ENCODE results near the gene PPP2R3A. TPM values are rescaled to one million over a fixed set of nuclear protein-coding genes. Genes with fewer than 3 reads are reported as not detected.

The PPP2R3A gene
- total and polyA plus RNA-seq, 2 donors (not counting 3 experiments of a cell fraction or from before 2014, with no cell fraction given) = 3.3 to 14.6 TPM

DNA sequence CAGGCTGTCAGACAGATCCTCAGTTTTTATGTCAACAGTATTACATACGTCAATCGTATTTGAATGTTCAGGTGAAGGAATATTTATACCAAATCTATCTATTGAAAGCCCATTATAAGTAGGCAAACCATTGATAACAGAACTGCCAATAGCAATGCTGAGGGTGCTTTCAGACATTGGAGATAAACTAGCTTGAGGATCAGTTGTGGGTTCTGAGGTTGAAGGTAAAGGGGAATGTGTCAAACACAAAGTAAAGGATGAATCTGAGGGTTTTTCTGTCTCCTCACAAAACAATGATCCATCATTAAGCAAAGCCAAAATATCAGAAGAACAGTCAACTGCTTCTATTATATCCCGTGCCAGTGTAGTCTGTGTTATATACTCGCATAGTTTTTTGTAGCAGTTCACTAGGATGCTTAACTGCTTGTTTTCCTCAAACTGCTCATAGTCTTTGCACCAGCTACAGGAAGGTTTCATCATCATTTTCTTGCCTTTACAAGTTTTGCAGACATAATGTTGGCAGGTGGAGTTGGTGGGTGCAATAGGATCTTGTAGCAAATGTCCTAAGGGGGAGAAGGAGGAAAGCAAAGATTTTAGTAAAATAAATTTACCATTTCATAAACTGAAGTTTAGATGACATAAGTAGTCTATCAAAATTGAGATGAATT, 186.8 kb downstream of the PPP2R3A start:
- H2AFZ ChIP-seq (ENCODE audit: low read depth, low read length) = no peak overlapping the region
- no peaks in the 10 kb centered on the region for H3K9me3 ChIP-seq (replicated peaks; ENCODE audit: control insufficient read depth, insufficient read depth, low read length)
- peaks cover 7% of the 10 kb centered on the region for H3K4me1 ChIP-seq (ENCODE audit: control insufficient read depth, extremely low read depth, insufficient read depth, low read length)
- H3K4me2 ChIP-seq (ENCODE audit: insufficient read depth, low read length) = no peak overlapping the region
- dilution Hi-C loops (cut with MboI; ENCODE audit: extremely low pct_ligation_motif_present, low sequenced_read_pairs) = no loop called here
- H3K27ac ChIP-seq (ENCODE audit: insufficient read depth, low read depth, low read length) = no peak overlapping the region
- no TSS peak for BruUV-seq (replicated peaks)
- ChIA-PET POLR2A (no interaction called here), CTCF (no interaction called here)
- peaks cover 6 to 9% of the 10 kb centered on the region in 2 experiments for H3K36me3 ChIP-seq (ENCODE audit: control insufficient read depth in 2 of 2, extremely low read depth in 1 of 2, insufficient read depth in 2 of 2, low read length in 2 of 2)
- DNase-seq (ENCODE audit: low read depth, low spot score) (no peak), FAIRE-seq (no peak)
- no peak for TF ChIP-seq EZH2 (IDR thresholded peaks at IDR 0.05; ENCODE audit: borderline replicate concordance, low read depth, low read length, severe bottlenecking)
- TF ChIP-seq GATA2 (IDR thresholded peaks at IDR 0.05; ENCODE audit: insufficient read depth, insufficient read length, low read depth, low read length) = no peak
- TF ChIP-seq JUN (IDR thresholded peaks at IDR 0.05; ENCODE audit: borderline replicate concordance, insufficient read depth, insufficient read length, low read depth) = no peak
- H3K4me3 ChIP-seq (replicated peaks in 1 of 3; ENCODE audit: insufficient read depth in 1 of 3, low read depth in 1 of 3, low read length in 3 of 3) = no peak overlapping the region
- H3K79me2 ChIP-seq (ENCODE audit: control insufficient read depth, insufficient read depth, low read length) = peaks cover 93% of the 10 kb centered on the region
- H3K27me3 ChIP-seq (ENCODE audit: control insufficient read depth in 2 of 2, insufficient read depth in 2 of 2, low read length in 2 of 2) = no peaks in the 10 kb centered on the region
- intact Hi-C loops (cut with micrococcal nuclease) = no loop called here
- no peaks in the 10 kb centered on the region for H3K9me1 ChIP-seq (replicated peaks; ENCODE audit: control insufficient read depth, extremely low read depth, insufficient read depth, low read length)
- H3K9ac ChIP-seq (replicated peaks; ENCODE audit: extremely low read depth, insufficient read depth, low read length) = no peak overlapping the region
- peaks cover 11% of the 10 kb centered on the region for H4K20me1 ChIP-seq (replicated peaks; ENCODE audit: control insufficient read depth, extremely low read depth, insufficient read depth, low read length)

DNA sequence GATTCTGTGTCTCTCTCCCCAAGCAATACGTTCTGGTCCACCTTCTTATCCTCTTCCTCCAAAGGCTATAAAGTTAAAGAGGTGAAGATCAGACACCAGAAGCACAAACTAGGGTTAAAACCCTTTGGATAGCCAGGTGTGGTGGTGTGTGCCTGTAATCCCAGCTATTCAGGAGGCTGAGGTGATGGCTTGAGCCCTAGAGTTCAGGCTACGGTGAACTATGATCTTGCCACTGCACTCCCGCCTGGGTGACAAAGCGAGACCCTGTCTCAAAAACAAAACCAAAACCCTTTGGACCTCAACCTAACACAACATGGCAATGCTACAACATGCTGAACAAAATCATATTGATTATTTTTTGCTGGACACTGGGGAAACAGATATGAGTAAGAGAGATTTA, 187.4 kb downstream of the PPP2R3A start:
- no peak for FAIRE-seq
- H3K4me3 ChIP-seq (replicated peaks in 1 of 3; ENCODE audit: insufficient read depth in 1 of 3, low read depth in 1 of 3, low read length in 3 of 3) = no peak overlapping the region
- no TSS peak for BruUV-seq (replicated peaks)
- H3K36me3 ChIP-seq (ENCODE audit: control insufficient read depth in 2 of 2, extremely low read depth in 1 of 2, insufficient read depth in 2 of 2, low read length in 2 of 2) = peaks cover 6 to 9% of the 10 kb centered on the region in 2 experiments
- peaks cover 7% of the 10 kb centered on the region for H3K4me1 ChIP-seq (ENCODE audit: control insufficient read depth, extremely low read depth, insufficient read depth, low read length)
- H3K9me3 ChIP-seq (replicated peaks; ENCODE audit: control insufficient read depth, insufficient read depth, low read length) = no peaks in the 10 kb centered on the region
- ChIA-PET CTCF (no interaction called here), POLR2A (no interaction called here)
- intact Hi-C loops (cut with micrococcal nuclease) = no loop called here
- no peak overlapping the region for H2AFZ ChIP-seq (ENCODE audit: low read depth, low read length)
- H3K79me2 ChIP-seq (ENCODE audit: control insufficient read depth, insufficient read depth, low read length) = peaks cover 93% of the 10 kb centered on the region
- peaks cover 7% of the 10 kb centered on the region for H4K20me1 ChIP-seq (replicated peaks; ENCODE audit: control insufficient read depth, extremely low read depth, insufficient read depth, low read length)
- dilution Hi-C loops (cut with MboI; ENCODE audit: extremely low pct_ligation_motif_present, low sequenced_read_pairs) = no loop called here
- no peaks in the 10 kb centered on the region for H3K27me3 ChIP-seq (ENCODE audit: control insufficient read depth in 2 of 2, insufficient read depth in 2 of 2, low read length in 2 of 2)
- H3K27ac ChIP-seq (ENCODE audit: insufficient read depth, low read depth, low read length) = no peak overlapping the region
- H3K9me1 ChIP-seq (replicated peaks; ENCODE audit: control insufficient read depth, extremely low read depth, insufficient read depth, low read length) = no peaks in the 10 kb centered on the region
- no peak overlapping the region for H3K4me2 ChIP-seq (ENCODE audit: insufficient read depth, low read length)
- H3K9ac ChIP-seq (replicated peaks; ENCODE audit: extremely low read depth, insufficient read depth, low read length) = no peak overlapping the region
- no peak for DNase-seq (ENCODE audit: low read depth, low spot score)
- TF ChIP-seq, protein P1, sequence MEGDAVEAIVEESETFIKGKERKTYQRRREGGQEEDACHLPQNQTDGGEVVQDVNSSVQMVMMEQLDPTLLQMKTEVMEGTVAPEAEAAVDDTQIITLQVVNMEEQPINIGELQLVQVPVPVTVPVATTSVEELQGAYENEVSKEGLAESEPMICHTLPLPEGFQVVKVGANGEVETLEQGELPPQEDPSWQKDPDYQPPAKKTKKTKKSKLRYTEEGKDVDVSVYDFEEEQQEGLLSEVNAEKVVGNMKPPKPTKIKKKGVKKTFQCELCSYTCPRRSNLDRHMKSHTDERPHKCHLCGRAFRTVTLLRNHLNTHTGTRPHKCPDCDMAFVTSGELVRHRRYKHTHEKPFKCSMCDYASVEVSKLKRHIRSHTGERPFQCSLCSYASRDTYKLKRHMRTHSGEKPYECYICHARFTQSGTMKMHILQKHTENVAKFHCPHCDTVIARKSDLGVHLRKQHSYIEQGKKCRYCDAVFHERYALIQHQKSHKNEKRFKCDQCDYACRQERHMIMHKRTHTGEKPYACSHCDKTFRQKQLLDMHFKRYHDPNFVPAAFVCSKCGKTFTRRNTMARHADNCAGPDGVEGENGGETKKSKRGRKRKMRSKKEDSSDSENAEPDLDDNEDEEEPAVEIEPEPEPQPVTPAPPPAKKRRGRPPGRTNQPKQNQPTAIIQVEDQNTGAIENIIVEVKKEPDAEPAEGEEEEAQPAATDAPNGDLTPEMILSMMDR (IDR thresholded peaks at IDR 0.05; ENCODE audit: extremely low read depth in 1 of 2, insufficient read depth in 1 of 2, low read depth in 1 of 2, low read length in 2 of 2) = no peak
- TF ChIP-seq MYC (IDR thresholded peaks at IDR 0.05; ENCODE audit: low read depth, low read length) (no peak), JUN (IDR thresholded peaks at IDR 0.05; ENCODE audit: borderline replicate concordance, insufficient read depth, insufficient read length, low read depth) (no peak), FOS (IDR thresholded peaks at IDR 0.05; ENCODE audit: borderline replicate concordance, insufficient read depth, low read length) (no peak), GATA2 (IDR thresholded peaks at IDR 0.05; ENCODE audit: insufficient read depth, insufficient read length, low read depth, low read length) (no peak), POLR2AphosphoS5 (IDR thresholded peaks at IDR 0.05; ENCODE audit: insufficient read depth, low read depth, low read length) (no peak), EZH2 (IDR thresholded peaks at IDR 0.05; ENCODE audit: borderline replicate concordance, low read depth, low read length, severe bottlenecking) (no peak), POLR2A (IDR thresholded peaks at IDR 0.05; ENCODE audit: low read depth, low read length) (no peak)
- TF ChIP-seq, protein P2, sequence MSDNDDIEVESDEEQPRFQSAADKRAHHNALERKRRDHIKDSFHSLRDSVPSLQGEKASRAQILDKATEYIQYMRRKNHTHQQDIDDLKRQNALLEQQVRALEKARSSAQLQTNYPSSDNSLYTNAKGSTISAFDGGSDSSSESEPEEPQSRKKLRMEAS (IDR thresholded peaks at IDR 0.05; ENCODE audit: insufficient read depth, insufficient read length) = no peak

Measured in endothelial cell of umbilical vein (primary cell).